Ishikawa (cell line): Measurements from ENCODE around the gene KLC3.

Source experiments
- EGR1 ChIP-seq: IDR thresholded peaks from 2 replicates; pipeline ENCODE4 v1.6.1; 2012
- FOXM1 ChIP-seq: IDR thresholded peaks from 2 replicates; pipeline ENCODE4 v1.6.1; 2012; ENCODE audit warnings: low read depth, borderline replicate concordance
- MAX ChIP-seq: IDR thresholded peaks from 2 replicates; pipeline ENCODE4 v1.6.1; 2012
- YY1 ChIP-seq: IDR thresholded peaks from 2 replicates; pipeline ENCODE4 v1.6.1; 2012; ENCODE audit warnings: low read depth

DNA sequence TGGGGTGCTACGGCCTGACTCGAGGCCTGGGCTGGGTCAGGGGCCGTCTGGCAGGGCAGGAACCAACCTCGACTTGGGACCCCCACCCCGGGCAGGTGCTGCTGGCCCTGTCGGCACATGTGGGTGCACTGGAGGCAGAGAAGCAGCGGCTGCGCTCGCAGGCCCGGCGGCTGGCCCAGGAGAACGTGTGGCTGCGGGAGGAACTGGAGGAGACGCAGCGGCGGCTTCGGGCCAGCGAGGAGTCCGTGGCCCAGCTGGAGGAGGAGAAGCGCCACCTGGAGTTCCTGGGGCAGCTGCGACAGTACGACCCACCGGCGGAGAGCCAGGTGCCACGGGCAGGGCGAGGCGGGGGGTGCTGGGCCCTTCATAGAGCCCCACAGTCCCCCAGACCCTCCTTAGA lies 5.9 kb downstream of the KLC3 start:
- TF ChIP-seq FOXM1 (no peak), EGR1 (no peak), MAX (no peak), YY1 (no peak)
